ENCODE results near the gene MBOAT1. TPM values are rescaled to one million over a fixed set of nuclear protein-coding genes. Genes with fewer than 3 reads are reported as not detected.
"Not testable (repeated sequence)": the region's sequence is repeated elsewhere in the genome, so short reads cannot be mapped to it uniquely, and the experiment has no call there.

MBOAT1 gene
- total and polyA plus RNA-seq, 2 experiments from 2014 or later = 0.74 to 10.4 TPM

- TF ChIP-seq, protein P1, sequence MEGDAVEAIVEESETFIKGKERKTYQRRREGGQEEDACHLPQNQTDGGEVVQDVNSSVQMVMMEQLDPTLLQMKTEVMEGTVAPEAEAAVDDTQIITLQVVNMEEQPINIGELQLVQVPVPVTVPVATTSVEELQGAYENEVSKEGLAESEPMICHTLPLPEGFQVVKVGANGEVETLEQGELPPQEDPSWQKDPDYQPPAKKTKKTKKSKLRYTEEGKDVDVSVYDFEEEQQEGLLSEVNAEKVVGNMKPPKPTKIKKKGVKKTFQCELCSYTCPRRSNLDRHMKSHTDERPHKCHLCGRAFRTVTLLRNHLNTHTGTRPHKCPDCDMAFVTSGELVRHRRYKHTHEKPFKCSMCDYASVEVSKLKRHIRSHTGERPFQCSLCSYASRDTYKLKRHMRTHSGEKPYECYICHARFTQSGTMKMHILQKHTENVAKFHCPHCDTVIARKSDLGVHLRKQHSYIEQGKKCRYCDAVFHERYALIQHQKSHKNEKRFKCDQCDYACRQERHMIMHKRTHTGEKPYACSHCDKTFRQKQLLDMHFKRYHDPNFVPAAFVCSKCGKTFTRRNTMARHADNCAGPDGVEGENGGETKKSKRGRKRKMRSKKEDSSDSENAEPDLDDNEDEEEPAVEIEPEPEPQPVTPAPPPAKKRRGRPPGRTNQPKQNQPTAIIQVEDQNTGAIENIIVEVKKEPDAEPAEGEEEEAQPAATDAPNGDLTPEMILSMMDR (IDR thresholded peaks at IDR 0.05; ENCODE audit: poor library complexity) = no peak
- TF ChIP-seq EZH2 (IDR thresholded peaks at IDR 0.05; ENCODE audit: borderline replicate concordance) (no peak), EZH2phosphoT487 (IDR thresholded peaks at IDR 0.05; ENCODE audit: low read depth, severe bottlenecking, unreplicated experiment) (no peak)
- H4K20me1 ChIP-seq (ENCODE audit: insufficient read depth, poor library complexity, severe bottlenecking) = no peaks in the 10 kb centered on the region
- H3K9me3 ChIP-seq (ENCODE audit: low read depth) = no peaks in the 10 kb centered on the region
- H3K79me2 ChIP-seq = peaks cover 1% of the 10 kb centered on the region
- no peaks in the 10 kb centered on the region for H3K27me3 ChIP-seq
- H2AFZ ChIP-seq = no peak overlapping the region
- no peaks in the 10 kb centered on the region for H3K36me3 ChIP-seq (replicated peaks; ENCODE audit: insufficient read depth, low read depth)
- no peaks in the 10 kb centered on the region for H3K9me2 ChIP-seq (replicated peaks; ENCODE audit: insufficient read depth)
- H3K4me2 ChIP-seq = no peak overlapping the region
- no peak overlapping the region for H3K27ac ChIP-seq
- no peak for DNase-seq (ENCODE audit: low spot score)
- no peak overlapping the region for H3K4me3 ChIP-seq
- WGBS (ENCODE audit: low lambda C conversion rate, missing lambda C conversion rate) = 79% methylated on average over 3 of the region's 3 CpGs
- H3K4me1 ChIP-seq (ENCODE audit: insufficient read depth) = no peaks in the 10 kb centered on the region
Observed at GRCh38 chr6:20153194-20153593, 59.1 kb downstream of the MBOAT1 start.

- 84% methylated on average over 4 of the region's 4 CpGs for WGBS (ENCODE audit: low lambda C conversion rate, missing lambda C conversion rate)
Observed at GRCh38 chr6:20148433-20148832, 63.8 kb downstream of the MBOAT1 start.

GRCh38 chr6:20147469-20147868, 64.8 kb downstream of the MBOAT1 start:
- H3K27me3 ChIP-seq = no peaks in the 10 kb centered on the region
- H3K36me3 ChIP-seq (replicated peaks; ENCODE audit: insufficient read depth, low read depth) = no peaks in the 10 kb centered on the region
- no peak overlapping the region for H3K4me2 ChIP-seq
- H3K4me3 ChIP-seq = no peak overlapping the region
- no peaks in the 10 kb centered on the region for H4K20me1 ChIP-seq (ENCODE audit: insufficient read depth, poor library complexity, severe bottlenecking)
- H3K27ac ChIP-seq = no peak overlapping the region
- H3K9me3 ChIP-seq (ENCODE audit: low read depth) = no peaks in the 10 kb centered on the region
- H3K79me2 ChIP-seq = no peaks in the 10 kb centered on the region
- H3K9me2 ChIP-seq (replicated peaks; ENCODE audit: insufficient read depth) = no peaks in the 10 kb centered on the region
- DNase-seq (ENCODE audit: low spot score) = no peak
- TF ChIP-seq EZH2 (IDR thresholded peaks at IDR 0.05; ENCODE audit: borderline replicate concordance) (no peak), EZH2phosphoT487 (IDR thresholded peaks at IDR 0.05; ENCODE audit: low read depth, severe bottlenecking, unreplicated experiment) (no peak)
- TF ChIP-seq, protein P1 (IDR thresholded peaks at IDR 0.05; ENCODE audit: poor library complexity) = no peak
- 91% methylated on average over 4 of the region's 4 CpGs for WGBS (ENCODE audit: low lambda C conversion rate, missing lambda C conversion rate)
- no peak overlapping the region for H2AFZ ChIP-seq
- H3K4me1 ChIP-seq (ENCODE audit: insufficient read depth) = no peaks in the 10 kb centered on the region

More at GRCh38 chr6:20148433-20148832, 63.8 kb downstream of the MBOAT1 start:
- TF ChIP-seq EZH2 (IDR thresholded peaks at IDR 0.05; ENCODE audit: borderline replicate concordance) = no peak
- TF ChIP-seq, protein P1 (IDR thresholded peaks at IDR 0.05; ENCODE audit: poor library complexity) = no peak
- no peak for TF ChIP-seq EZH2phosphoT487 (IDR thresholded peaks at IDR 0.05; ENCODE audit: low read depth, severe bottlenecking, unreplicated experiment)
- no peak overlapping the region for H3K27ac ChIP-seq
- no peaks in the 10 kb centered on the region for H4K20me1 ChIP-seq (ENCODE audit: insufficient read depth, poor library complexity, severe bottlenecking)
- no peak overlapping the region for H3K4me2 ChIP-seq
- no peaks in the 10 kb centered on the region for H3K79me2 ChIP-seq
- H3K4me3 ChIP-seq = no peak overlapping the region
- no peaks in the 10 kb centered on the region for H3K4me1 ChIP-seq (ENCODE audit: insufficient read depth)
- H3K9me2 ChIP-seq (replicated peaks; ENCODE audit: insufficient read depth) = no peaks in the 10 kb centered on the region
- H3K36me3 ChIP-seq (replicated peaks; ENCODE audit: insufficient read depth, low read depth) = no peaks in the 10 kb centered on the region
- no peaks in the 10 kb centered on the region for H3K27me3 ChIP-seq
- no peaks in the 10 kb centered on the region for H3K9me3 ChIP-seq (ENCODE audit: low read depth)
- DNase-seq (ENCODE audit: low spot score) = no peak
- H2AFZ ChIP-seq = no peak overlapping the region

- H3K9me2 ChIP-seq (replicated peaks; ENCODE audit: insufficient read depth); H3K4me1 ChIP-seq (ENCODE audit: insufficient read depth); H3K4me2 ChIP-seq; H3K27me3 ChIP-seq; H3K36me3 ChIP-seq (replicated peaks; ENCODE audit: insufficient read depth, low read depth); H2AFZ ChIP-seq; H3K79me2 ChIP-seq; H3K9me3 ChIP-seq (ENCODE audit: low read depth); DNase-seq (ENCODE audit: low spot score); H4K20me1 ChIP-seq (ENCODE audit: insufficient read depth, poor library complexity, severe bottlenecking); H3K4me3 ChIP-seq; H3K27ac ChIP-seq: not testable (repeated sequence)
- 79% methylated on average over 6 of the region's 6 CpGs for WGBS (ENCODE audit: low lambda C conversion rate, missing lambda C conversion rate)
Observed at GRCh38 chr6:20146831-20147230, 65.4 kb downstream of the MBOAT1 start.

Measured in hepatocyte (in vitro differentiated cells).